Islet of Langerhans (tissue), 1 donor: ENCODE data around the gene DYNC1I1.

ENCODE experiments used
- FAIRE-seq: peaks from one replicate; lab custom pipeline; 2011; peaks lifted over from hg19 to GRCh38; lab: Jason Lieb, UNC

DYNC1I1 gene

GRCh38 chr7:96026010-96026409 lies 253.7 kb downstream of the DYNC1I1 start:
- no peak for FAIRE-seq

- no peak for FAIRE-seq
These were observed 254.3 kb downstream of the DYNC1I1 start for GRCh38 chr7:96026611-96027010.

DNA sequence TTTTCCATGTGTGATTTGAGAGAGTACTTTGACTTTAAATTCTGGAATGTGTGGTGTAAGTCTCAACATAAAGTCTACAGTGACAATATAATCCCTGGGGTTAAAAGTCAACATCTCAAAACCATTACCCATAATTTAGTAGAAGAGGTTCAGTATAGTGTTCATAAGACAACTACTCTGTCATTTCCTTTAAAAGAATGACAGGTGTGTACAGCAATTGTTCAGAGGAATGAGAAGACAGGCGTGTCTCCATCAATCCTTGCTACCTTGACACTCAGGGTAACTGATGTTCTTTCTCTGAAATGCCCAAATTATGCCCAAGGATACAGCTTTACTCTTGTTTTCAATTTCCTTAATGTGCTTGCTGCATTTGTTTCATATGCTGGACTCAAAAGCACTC lies 256.4 kb downstream of the DYNC1I1 start:
- no peak for FAIRE-seq

GRCh38 chr7:96033009-96033598 lies 260.8 kb downstream of the DYNC1I1 start:
- no peak for FAIRE-seq

- peak; percentile 83 for FAIRE-seq
These were observed 262.8 kb downstream of the DYNC1I1 start for GRCh38 chr7:96034940-96035727.

DNA sequence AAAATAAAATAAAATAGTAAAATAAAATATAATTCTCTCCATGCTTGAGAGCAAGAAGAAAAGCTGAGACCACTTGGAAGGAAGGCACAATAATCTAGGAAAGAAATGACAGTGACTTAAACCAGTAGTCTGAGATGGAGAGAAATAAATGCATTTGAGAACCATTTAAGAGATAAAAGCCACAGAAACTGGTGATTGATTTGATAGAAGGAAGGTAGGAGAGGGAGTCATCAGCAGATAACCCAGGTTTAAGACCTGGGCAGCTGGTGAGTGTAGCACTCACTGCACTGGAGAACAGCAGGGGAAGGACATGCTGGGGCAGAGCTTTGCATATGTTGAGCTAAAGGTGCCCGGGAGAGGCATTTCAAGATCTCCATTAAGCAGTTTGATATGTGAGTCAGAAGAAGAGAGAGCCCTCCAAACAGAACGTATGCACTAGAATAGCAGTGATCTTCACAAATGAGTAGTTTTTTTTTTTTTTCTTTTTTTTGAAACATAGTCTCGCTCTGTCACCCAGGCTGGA lies 268.0 kb downstream of the DYNC1I1 start:
- FAIRE-seq, result no peak

DNA sequence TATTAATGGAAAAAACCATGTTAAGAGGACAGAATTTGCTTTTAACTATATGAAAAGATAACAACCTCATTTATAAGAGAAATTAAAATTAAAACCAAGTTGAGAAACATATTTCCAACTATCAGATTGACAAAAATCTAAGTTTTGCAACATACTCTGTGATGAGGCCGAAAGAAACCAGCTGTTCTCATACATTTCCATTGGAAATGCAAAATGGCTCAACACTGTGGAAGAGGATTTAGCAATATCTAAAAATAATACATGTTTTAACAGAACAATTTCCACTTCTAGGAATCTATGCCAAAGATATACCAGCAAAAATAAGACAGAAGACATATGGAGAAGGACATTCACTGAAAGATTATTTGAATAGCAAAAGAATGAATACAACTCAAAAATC lies 268.8 kb downstream of the DYNC1I1 start:
- FAIRE-seq, result no peak

DNA sequence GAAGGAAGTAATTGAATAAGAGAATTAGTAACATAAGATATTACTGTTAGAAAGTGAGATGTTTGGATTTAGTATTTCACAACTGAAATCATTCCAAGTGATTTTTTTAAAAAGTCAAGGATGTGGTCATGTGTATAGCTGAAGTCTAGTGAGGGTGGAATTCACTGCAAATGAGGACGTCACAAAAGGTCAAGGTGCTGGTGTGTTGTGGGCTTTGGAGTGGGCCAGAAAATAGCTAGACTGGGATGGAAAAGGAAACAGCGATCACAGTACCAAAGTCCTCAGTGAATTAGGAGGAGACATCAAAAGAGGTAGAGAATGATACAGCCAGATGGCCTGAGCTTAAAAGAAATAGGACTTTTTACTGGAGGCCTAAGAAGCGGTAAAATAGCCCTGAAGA lies 272.8 kb downstream of the DYNC1I1 start:
- no peak for FAIRE-seq

DNA sequence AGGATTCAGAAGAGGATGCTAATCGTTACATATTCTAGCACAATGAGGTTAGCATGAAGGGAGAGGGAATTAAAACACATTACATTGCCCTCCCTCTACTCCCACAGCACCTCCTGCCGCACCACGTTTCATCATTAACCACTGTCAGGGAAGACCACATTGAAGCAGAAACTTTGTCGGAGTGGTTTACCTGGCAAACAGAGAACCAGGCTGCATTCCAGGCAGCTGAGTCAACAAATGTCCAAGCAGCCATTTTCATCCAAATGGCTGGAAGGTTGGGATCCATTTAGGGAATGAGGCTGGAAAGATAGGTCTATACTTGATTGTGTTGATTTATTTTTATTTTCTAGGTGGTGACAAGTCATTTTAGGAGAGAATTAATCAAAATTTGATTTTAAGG lies 273.6 kb downstream of the DYNC1I1 start:
- FAIRE-seq, result no peak

DNA sequence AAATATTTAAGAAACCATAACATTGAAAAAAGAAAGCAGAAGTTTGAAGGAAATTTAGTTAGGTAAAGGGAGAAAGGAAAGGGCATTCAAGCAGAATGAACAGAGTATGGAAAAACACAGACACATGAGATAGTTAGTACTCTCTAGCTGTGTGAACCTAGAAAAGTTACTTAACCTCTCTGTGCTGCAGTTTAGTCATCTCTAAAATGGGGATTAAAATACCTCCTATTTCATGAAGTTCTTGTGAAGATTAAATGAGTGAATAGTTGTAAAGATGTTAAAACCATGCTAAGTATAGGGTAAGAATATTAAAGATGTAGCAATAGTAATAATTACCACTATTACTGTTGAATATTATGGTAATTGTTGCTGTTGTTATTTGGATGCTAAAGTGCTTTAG lies 279.9 kb downstream of the DYNC1I1 start:
- no peak for FAIRE-seq

- FAIRE-seq, result no peak
These were observed 280.6 kb downstream of the DYNC1I1 start for GRCh38 chr7:96052860-96053470.

- no peak for FAIRE-seq
These were observed 283.4 kb downstream of the DYNC1I1 start for GRCh38 chr7:96055717-96056116.

DNA sequence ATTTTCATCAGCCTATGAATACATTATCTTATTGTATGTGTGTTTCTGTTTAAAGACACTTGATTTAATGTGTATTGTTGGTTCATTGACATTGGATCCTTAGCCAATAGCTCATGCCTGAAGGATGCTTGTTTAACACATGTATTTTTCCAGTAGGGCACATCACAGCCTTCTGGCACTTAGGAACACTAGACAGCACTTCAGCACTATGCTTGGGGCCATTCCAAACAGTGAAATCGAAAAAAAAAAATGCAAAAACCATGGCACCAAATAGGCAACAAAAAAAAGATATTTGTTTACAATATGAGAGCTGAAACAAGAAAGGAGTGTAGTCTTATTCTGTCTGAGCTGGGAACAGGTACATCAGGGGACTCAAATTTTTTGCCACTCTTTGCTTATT lies 286.7 kb downstream of the DYNC1I1 start:
- FAIRE-seq, result no peak

GRCh38 chr7:96061009-96061408 lies 288.7 kb downstream of the DYNC1I1 start:
- FAIRE-seq, result no peak

DNA sequence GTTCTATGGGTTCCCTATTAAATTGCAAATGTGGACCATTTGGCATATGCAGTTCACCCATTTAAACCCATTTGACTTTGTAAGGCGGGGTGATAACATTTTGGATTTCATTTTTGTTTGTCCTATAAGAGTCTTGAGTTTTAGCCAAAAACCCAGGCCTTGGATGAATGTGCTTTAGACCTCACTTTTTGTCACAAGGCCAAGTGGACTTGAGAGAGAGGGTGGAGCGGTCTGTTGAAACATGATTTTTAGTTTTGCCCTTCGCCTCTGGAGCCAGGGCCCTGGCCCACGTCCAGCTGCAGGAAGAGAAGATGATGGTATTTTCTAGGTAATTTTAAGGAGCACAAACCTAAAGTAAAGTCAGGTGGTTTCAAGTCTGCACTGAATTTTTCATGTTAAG lies 289.5 kb downstream of the DYNC1I1 start:
- no peak for FAIRE-seq

GRCh38 chr7:96067321-96067720 lies 295.0 kb downstream of the DYNC1I1 start:
- FAIRE-seq, result no peak

DNA sequence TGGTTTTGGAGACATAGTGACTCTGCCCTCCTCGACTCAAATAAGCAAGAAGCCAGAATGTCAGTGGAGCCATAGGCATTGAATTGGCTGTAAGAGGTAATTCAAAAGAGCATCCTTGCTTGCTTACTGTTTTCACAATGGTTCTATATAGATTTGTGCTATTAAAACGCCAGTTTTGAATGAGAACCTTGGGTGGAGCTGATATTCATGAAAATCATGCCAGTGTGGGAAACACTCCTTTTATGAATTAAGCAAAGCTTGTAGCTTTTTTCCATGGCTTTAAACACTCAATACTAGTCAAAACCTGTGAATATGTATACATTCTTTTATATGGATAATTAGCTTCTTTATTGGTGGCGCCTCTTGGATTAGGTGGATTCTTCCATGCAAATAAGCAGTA lies 297.0 kb downstream of the DYNC1I1 start:
- FAIRE-seq, result no peak

GRCh38 chr7:96074871-96075270 lies 302.5 kb downstream of the DYNC1I1 start:
- no peak for FAIRE-seq

- no peak for FAIRE-seq
These were observed 303.4 kb downstream of the DYNC1I1 start for GRCh38 chr7:96075510-96076349.

DNA sequence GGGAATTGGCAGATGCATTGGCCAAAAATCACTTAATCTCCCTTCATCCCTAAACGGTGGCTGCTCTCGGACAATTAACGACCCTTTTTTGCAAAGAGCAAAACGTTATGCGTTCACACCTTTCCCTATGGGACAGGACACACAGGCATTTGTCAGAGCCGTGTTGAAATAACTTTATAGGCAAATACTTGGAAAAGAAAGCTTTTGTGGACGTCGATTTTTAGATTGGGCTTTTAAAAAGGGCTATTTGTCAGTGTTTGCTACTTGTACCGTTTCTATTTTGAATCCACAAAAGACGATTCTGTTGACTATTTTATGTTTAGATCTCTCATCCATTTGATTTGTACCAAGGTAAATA lies 304.0 kb downstream of the DYNC1I1 start:
- FAIRE-seq, result peak; percentile 17

DNA sequence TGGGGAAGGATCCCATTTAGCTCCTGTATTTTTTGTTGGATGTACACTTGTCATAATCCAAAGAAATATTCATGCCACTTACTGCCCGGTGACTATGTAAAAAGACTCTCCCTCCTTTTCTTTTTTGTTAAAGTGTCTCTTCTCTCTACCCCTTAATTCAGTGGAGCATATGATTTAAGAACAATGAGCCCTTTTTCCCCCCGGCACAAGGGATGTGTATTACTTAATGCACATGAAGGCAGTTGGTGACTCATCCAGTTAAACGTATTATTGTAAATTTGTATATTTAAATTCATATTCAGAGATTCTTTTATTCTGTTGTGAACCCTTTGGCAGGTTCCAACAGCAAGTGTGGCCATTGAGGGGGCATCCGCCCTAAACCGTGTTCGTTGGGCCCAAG lies 307.7 kb downstream of the DYNC1I1 start:
- FAIRE-seq, result no peak

DNA sequence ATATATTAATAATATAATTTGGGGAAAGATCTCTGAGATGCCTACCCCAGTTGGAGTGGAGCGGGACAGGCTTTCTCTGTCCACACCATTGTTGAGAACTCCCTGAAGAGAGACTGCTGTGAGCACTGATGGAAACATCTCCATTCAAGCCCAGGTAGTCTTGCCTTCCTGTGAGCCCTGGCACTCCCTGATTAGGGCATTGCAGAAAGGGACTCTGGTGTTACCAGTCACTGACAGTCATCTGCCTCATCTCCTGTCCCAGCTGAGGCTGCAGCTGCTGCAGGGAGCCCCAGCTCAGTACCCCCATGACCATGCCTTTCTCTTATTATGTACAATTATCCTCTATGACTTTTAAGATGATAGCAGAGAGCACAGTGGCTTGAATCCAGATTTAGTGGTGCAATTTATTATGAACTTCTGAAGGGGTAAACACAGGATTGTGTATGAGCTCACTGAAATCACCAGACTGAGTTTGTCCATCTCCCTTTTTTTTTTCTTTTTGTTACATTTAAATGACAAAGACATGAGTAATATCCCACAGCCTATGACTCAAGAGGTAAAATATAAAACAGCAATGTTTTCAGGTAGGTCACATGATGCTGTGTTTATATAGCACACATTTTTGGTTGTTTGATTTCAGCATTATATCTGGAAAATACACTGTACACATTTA lies 312.7 kb downstream of the DYNC1I1 start:
- no peak for FAIRE-seq
